Stimulated activated CD4-positive, alpha-beta T cell treated with anti-CD3 and anti-CD28 coated beads, Interleukin-15, amount 100 ng/mL, for 48 hours (primary cell): ENCODE measurements around the gene EPHA5.

Source experiments
- DNase-seq, 2 donors: peaks; one replicate each; pipeline ENCODE4 v3.0.0-alpha.2; 2020; ENCODE audit warnings: low read depth in 2 of 2

EPHA5 gene

DNA sequence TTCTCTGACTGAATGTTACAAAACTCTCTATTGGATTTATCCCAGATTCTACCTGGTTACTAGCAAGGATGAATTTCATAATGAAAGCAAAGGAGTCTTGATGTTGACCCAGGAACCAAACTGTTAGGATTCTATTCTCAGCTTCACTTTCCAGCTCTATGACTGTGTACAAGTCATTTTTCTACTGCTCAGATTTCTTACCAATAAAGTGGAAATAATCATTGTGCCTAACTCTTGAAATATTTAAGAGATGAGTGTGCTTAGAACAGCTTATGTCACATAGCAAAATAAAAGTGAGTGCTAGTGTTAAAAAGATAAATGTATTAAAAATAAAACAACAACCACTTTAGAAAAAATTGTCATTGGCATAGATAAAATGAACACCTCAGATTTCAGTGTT is 45.6 kb downstream of the EPHA5 start:
- no peak for DNase-seq

DNA sequence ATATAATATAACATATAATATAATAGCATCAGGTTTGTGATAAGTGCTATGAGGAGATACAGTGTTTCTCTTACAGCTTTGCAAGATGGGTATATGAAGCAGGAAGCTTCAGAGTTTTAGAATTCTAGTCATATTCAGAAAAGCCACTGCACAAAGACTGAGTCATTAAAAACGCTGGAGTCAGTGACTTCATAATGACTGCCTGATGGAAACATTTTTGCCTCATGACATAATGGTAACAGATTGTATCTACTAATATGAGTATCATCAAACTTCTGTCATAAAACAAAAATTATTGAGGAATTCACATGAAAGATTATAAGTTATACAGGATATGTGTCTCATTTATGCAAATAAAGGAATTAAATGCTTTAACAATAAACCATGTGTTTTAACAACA is 46.8 kb downstream of the EPHA5 start:
- DNase-seq: no peak

DNA sequence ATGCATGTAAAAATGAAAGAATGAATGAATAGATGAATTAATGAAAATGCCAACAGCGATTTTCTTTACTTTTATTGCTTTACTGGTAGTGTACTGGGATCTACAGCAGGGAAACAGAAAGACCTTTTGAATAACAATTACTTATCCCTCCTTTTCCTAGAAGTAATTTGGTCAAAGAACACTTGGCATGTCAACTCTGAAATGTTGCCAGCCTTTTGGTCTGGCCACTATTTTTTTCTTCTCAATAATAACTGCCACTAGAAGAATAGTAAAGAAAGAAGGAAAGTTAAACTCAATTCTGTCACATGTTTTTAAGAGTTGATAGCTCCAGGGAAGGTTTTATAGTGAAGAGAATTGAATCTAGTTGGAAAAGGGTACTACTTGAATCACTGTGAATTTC is 52.9 kb downstream of the EPHA5 start:
- DNase-seq: no peak

DNA sequence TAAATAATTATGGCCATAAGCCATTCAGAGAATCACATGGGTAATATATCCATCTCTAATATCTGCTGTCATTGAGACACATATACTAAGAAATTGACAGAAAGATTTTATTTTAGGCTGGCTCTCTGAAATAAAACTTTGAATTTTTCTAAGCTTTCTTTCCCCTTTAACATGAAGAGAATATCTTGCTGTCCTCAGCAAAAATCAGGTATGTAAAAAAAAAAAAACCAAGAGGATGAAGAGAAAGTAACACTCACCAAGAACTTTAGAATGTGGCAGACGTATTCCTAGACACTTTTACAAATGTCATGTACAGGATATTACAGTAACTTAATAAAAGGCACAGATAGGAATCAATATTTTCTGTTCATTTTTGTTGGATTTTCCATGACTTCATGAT is 65.8 kb downstream of the EPHA5 start:
- DNase-seq: no peak

DNA sequence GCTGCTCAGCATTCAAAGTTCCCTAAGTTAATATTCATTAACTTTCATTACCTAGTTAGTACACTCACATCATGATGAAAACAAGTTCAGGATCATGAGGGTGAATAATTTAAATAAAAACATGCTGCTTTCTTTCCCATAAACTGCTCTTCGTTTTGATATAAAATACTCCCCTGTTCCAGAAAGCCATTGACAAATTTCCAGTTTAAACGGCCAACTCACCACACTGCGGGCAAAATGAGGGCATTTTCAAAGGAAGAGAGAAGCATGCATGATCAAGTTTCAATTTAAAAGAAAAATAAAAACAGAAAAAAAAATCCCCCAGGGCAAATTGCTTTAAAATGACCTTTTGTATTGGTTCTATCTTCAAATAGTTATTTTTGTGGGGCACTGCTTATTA is 69.6 kb downstream of the EPHA5 start:
- no peak for DNase-seq

DNA sequence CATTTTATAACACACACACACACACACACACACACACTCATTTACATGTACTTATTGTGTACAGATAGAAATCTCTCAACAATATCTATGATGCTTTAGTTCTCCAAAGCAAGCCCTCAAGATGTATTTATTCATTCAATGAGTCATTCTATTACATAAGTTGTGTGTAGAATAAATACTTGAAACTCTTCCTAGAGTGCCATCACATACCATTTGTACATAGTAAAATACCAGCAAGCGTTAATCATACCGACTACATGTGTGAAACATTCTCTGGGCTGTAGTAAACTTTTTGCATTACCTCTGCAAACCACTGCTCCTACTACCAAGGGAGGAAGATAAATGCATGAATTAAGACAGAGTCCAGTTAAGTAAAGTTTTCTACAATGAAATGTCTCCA is 70.9 kb downstream of the EPHA5 start:
- no peak for DNase-seq

DNA sequence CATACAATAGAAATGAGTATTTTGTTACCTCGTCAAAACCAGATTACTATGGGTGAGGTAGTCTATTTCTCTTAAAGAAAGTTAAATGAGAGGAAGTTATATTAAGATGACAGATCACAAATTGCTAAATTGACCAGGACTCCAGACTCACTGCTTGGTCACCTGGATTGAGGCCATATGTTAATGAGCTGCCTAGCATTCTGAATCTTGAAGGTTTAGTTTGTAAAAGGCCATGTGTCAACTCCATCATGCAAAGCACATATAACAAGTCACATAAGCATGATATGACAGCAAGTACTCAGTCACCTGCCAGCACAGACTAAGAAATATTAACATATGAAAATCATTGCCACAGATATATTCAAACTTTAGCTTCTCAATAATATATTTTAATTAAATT is 72.6 kb downstream of the EPHA5 start:
- DNase-seq: no peak

DNA sequence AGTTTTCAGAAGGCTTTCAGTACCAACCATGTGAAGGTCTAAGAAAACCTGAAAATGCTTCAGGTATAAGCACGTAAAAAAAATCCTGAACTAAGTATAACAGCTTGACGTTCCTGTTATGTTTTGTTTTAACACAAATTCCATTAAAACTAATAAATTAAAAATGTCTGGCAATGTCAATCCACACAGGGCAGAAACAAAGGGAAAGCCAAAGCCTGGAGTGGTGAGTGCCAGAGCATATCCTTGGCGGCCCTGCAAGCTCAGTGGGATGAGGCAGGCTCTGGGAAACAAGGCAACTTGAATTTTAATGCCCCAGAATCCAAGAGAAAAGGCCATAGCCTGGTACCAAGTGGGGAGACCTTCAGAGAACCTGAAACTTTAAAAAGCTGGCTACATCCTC is 78.2 kb downstream of the EPHA5 start:
- DNase-seq: no peak

DNA sequence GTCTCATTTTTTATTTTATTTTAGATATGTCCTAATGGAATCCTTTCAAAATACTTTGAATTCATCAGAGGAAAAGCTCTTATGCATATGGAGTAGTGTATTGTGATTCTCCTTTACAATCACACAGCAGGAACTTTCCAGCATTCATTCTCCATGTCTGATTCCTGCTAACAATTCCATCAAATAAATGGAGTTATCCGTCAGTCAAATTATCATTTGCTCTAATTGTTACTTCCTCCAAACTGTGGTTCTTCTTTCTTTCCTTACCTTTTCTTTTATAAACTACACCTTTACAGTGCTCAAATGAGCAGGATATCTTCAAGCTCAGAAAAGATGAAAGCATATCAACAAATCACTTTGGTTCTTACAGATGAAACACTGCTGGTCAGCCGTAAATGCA is 80.4 kb downstream of the EPHA5 start:
- no peak for DNase-seq

DNA sequence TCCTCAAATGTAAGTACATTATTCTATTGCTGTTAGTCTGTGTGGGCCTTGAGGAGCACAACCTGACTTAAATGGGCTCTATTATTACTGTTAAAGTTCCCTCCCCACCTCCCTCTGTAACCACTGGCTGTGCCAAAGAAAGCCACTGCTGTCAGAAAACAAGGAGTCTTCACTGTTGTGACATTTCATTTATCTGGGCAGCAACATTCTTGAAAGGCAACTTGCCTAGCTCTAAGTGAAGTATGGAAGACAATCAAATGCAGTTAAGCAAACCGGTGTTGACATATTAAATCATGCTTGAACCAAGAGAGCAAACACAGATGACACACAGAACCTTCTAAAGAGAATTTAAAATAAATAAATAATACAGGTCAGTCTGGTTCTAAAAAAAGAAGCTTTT is 81.0 kb downstream of the EPHA5 start:
- DNase-seq: no peak

DNA sequence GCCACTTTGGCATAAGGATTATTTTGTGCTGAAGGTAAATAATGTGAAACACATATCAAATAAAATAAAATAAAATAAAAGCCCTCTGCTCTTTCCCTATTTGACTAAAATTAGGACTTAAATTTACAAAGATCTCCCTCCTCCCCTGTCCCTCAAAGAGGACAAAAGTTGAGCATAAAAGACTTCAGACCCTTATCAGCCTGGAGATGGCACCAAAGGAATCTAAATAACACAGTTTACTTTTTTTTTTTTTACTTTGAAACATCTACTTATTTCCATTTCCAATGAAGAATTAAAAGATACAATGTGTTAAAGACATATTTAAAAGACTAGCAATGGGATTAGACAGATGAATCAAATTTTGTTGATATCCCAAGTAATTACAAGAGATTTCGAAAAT is 89.7 kb downstream of the EPHA5 start:
- DNase-seq: no peak

DNA sequence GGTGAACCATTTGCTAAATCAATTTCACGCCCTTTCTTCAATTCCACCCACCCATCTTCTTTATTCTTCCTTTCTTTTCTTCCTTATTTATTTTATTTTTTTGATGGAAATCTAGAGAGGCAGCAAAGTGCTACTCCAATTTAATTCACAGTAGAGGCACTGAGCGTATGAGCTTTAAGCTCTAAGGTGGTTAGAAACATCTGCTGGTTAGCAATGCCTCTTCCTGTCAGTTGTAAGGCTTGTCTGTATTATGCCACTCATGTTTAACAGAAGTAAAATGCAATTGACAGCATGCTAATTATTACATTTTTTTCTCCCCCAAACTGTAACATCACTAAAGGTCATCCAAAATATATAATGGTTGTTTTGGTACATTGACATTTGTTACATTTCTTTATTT is 103.8 kb downstream of the EPHA5 start:
- no peak for DNase-seq

DNA sequence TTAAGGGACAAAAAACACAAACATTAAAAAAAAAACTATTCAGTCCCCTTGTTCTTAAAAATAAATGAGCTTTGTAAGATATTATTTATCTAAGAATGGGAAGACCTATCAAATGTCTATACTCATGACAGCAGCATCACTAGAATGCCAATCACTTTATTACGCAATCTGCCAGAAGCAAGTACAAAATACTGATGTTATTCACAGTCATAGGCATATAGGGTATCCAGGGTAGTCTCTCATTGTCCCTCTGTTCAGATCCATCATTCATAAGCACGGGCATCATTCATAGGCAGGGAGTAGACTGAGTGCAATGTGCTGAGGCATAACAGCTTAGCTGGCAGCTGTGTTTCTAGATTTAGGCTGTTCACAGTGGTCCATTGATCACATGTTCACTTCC is 109.1 kb downstream of the EPHA5 start:
- no peak for DNase-seq

DNA sequence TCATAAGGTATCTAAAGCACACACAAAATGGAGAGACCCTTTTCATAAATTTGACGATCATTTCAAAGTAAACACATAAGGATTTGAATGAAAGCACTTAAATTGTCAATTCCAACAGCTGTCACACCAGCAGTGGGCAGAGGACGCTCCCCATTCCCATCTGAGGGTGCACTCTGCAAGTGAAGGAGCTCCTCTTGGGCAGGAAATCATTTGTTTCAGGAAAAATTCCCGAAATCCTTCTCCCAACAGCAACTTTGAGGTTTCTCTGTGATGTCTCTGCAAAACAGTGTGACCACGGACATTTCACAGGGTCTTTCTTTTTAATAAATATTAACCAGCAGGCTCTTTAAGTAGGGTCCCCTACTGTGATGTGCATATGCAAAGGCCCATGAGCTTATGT is 111.0 kb downstream of the EPHA5 start:
- no peak for DNase-seq

DNA sequence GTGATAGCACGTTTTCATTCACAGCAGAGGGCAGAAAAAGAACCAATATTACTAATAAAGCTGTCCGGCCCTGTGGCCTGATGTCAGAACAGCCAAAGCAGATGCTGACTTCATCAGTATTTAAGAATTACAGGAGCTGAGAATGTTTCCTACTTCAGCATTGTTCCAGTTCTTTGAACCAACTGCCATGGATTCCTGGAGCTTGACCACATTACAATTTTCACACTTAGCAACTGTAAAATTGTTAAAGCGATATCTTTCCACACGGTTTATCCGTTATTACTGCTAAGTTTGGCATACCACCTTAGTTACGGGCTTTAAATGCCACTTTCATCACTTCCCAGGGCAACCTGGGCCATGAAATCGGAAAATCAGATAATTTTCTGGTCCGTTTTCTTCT is 118.2 kb downstream of the EPHA5 start:
- no peak for DNase-seq

DNA sequence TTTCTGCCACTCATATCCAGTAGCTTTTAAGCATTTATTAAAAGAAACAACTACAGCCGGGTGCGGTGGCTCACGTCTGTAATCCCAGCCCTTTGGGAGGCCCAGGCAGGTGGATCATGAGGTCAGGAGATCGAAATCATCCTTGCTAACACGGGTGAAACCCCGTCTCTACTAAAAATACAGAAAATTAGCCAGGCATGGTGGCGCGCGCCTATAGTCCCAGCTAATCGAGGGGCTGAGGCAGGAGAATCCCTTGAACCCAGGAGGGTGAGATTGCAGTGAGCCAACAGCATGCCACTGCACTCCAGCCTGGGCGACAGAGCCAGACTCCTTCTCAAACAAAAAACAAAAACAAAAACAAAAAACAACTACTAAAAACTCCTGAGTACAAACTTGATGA is 119.8 kb downstream of the EPHA5 start:
- DNase-seq: no peak

DNA sequence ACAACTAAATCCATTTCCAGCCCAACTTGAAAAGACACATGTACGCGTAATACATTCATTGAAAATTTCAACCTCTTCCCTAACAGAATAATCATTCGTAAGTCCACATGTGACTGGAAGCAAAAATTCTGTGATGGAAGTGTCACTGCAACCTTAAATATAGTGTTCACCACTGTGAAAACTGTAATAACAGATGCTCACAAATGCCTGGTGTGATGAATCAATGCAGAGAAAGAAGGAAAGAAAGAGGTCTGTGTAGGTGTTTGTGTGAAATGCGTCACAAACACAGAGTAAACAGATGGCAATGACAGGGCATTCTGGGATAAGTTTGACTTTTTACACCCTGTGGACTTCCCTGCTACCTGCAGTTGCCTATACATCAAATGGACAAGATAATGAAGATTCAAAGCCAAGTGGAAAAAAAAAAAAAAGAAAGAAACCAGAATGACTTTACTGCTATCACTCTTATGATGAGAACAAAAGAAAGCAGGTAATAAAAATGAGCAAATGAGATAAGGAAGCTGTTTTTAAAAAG is 123.3 kb downstream of the EPHA5 start:
- DNase-seq: no peak

DNA sequence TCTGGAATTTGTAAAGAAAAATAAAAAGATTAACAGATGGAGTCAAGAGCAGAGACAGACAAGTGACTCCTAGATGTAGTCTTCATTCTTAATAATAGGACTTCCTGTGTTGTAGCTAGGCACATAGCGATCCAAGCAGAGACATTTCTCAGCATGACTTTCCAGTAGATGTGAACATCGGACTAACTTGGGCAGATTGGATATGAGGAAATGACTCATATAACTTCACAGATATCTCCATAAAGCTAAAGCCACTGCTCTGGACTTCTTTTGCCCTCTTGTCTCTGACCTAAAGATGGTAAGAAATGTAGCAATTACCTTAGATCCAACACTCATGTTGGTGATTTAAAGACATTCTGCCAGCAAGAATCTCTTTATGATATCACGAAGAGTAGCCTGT is 131.7 kb downstream of the EPHA5 start:
- no peak for DNase-seq

DNA sequence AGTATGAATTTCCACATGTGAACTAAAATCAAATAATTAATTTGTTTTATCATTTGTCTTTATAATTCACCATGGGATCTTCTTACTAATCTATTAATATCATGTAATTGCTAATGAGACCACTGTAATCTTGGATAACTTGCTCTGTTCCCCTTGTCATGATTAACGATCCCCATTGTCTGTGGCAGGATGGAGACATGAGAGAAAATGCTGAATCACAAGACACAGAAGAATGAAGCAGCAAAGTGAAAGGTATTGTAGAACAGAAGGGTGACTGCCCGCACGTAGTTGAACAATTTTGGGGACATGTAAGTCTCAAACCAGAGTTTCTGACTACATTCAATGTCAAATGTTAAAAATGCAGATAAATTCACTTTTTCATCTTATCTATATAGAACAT is 135.2 kb downstream of the EPHA5 start:
- DNase-seq: no peak

DNA sequence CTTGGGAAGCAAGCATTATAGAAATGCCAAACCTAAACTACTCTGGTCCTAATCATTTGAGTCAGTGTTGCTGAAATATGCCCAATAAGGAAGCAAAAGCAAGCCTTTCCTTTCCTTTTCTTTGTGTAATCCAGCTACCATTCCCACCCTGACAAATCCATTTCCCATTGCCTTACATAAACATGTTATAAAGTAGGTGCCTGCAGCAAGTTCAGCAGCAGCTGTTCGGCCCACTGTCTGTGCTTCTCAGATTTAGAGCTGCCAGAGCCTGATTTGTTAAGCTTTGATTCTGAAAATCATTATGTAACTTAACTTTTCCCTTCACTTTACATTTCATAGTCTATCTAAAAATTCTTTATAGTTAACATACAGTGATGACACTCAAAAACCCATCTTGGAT is 148.6 kb downstream of the EPHA5 start:
- no peak for DNase-seq

DNA sequence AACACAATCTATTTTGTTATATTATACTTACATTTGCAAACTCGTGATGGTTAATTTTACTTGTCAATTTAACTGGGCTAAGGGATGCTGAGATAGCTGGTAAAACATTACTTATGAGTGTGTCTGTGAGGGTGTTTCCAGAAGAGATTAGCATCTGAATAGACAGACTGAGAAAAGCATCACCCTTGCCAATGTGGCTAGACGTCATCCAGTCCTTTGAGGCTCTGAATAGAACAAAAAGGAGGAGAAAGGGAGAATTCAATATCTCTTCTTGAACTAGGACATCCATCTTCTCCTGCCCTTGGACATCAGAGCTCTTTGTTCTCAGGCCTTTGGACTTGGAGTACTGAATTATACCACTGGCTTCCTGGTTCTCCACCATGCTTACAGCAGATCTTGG is 154.6 kb downstream of the EPHA5 start:
- DNase-seq: no peak

DNA sequence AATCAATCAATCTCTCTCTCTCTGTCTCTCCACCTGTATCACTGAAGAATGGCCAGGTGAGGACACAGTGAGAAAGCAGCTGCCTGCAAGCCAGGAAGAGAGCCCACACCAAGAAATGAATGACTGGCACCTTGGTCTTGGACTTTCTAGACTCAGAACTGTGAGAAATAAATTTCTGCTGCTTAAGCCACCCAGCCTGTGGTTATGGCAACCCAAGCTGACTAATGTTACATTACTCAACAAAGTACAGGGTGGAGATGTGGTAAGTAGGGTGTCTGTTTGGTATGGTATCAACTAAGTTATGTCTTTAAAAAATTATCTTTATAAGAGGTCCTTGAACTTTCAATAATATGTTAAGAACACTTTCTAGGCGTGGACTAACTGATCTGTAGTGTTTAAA is 159.3 kb downstream of the EPHA5 start:
- DNase-seq: no peak

DNA sequence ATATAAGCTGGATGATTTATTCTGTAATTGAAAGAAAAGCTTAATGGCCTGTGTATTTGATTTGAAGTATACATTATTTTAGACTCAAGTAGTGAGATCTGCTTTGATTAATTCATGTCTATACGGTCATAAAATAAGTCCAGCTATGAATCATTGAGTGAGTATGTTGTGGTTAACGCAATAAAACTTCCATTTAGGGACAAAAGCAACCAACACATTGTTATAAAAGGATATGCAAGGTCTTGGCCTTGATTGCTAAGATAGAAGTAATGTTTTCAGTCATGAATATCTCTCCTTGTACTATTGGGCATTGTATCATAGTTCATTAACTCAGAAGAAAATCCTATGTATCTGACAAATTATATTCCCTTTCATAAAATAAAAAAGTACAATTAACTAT is 162.1 kb downstream of the EPHA5 start:
- no peak for DNase-seq

DNA sequence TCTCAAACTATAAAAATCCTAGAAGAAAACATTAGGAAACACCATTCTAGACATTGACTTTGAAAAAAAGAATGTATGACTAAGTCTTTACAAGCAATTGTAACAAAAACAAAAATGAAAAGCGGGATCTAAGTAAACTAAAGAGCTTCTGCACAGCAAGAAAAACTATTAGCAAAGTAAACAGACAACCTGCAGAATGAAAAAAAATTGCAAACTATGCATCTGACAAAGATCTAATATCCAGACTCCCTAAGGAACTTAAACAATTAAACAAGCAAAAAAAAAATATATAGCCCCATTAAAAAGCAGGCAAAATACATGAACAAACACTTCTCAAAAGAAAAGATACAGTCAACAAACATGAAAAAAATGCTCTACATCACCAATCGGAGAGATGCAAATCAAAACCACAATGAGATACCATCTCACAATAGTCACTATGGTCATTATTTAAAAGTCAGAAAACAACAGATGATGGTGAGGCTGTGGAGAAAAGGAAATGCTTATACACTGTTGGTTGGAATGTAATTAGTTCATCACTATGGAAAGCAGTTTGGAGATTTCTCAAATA is 168.1 kb downstream of the EPHA5 start:
- no peak for DNase-seq

DNA sequence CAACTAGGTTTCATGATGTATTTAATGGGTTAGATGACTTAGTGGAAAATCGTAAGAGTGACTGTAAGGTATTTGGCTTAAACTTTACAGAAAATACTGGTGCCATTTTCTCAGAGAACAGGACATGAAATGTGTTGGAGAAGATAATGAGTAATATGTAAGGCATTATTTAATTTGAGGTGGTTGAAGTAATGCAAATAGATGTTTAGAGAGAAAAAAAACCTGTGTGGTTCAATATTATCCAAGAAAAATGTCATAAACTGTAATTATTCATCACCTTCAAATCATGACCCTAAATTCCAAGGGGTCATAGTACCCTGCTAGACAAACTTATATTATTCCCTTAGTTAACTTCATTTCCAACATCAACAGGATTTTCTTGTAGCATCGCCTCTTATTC is 171.7 kb downstream of the EPHA5 start:
- DNase-seq: no peak
